Activated T-cell treated with anti-CD3 and anti-CD28 coated beads, Interleukin-2, amount 50 U/mL, for 1 hour (primary cell): ENCODE measurements around the gene CALU.

Experiments used
- DNase-seq: peaks from one replicate; pipeline ENCODE4 v3.0.0-alpha.2; 2020

CALU gene

DNA sequence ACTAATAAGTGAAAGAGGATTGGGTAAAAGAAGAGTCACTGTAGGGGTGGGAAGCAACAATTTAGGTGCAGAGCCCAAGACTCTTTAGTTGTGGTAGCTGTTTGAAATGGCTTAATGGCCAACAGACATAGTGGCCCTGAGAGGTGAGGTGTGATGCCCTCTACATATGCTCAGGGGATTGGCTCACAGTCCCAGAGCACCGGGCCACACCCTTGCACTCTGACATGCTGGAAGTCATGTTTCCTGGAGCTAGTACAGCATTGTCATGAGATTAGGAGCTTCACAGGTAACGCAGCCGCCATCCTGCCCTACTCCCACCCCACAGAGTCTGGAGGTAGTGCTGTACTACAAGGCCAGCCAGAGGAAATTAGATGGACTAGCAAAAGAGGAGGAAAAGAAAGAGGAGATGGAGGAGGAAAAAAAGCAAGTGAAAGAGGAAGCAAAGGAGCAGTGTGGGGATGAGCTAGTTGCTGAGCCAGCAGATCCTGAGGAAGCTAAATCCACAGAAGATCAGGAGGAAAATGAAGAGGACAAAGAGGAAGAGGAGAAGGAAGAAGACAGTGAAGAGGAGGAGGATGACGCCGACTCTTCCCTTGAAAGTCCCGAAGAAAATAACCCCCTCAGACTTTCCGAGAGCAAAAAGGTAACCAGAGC, 76.3 kb downstream of the CALU start:
- no peak for DNase-seq

DNA sequence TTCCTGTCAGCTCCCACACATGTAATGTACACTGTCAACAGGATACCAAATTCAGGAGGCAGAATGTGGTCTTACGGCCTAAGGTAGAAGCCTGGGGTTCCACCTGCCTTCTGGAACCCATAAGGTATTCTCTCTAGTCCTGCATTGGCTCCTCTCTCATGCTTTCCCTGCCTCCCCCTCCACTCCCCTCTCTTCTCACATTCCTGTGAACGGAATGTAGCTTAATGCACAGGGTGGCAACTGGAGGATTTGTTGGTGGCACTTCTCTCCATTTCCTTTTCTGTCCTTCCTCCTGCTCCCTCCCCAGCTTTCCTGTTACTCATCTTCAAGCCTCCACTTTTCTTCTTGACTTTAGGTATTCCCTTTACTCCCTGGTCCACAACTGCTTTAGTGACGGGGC, 79.5 kb downstream of the CALU start:
- no peak for DNase-seq
